Activated T-helper 17 cell treated with anti-CD3 and anti-CD28 coated beads, Interleukin-2, amount 50 U/mL, for 72 hours (primary cell): ENCODE data around the gene VEZT. TPM values are rescaled to one million over a fixed set of nuclear protein-coding genes. Genes with fewer than 3 reads are reported as not detected.
"Not testable (repeated sequence)": the region's sequence is repeated elsewhere in the genome, so short reads cannot be mapped to it uniquely, and the experiment has no call there.

ENCODE experiments used
- ATAC-seq: fragments of 150-1000 bp; cut with Tn5 transposase; replicated peaks from 2 replicates; pipeline ENCODE4 v1.10.0; 2021; ENCODE audit warnings: mild to moderate bottlenecking, moderate library complexity
- H3K27ac Mint-ChIP-seq: one replicate; pipeline ENCODE4 v1.8.0; 2022; ENCODE audit warnings: mixed read lengths
- H3K27me3 Mint-ChIP-seq: one replicate; pipeline ENCODE4 v1.8.0; 2022; ENCODE audit warnings: mixed read lengths
- H3K36me3 Mint-ChIP-seq: one replicate; pipeline ENCODE4 v1.8.0; 2022; ENCODE audit warnings: low read depth, mild to moderate bottlenecking, mixed read lengths
- H3K4me1 Mint-ChIP-seq: one replicate; pipeline ENCODE4 v1.8.0; 2022; ENCODE audit warnings: mixed read lengths
- H3K4me3 Mint-ChIP-seq: one replicate; pipeline ENCODE4 v1.8.0; 2022; ENCODE audit warnings: mild to moderate bottlenecking, mixed read lengths
- H3K9me3 Mint-ChIP-seq: one replicate; pipeline ENCODE4 v1.8.0; 2022; ENCODE audit warnings: mixed read lengths
- total RNA-seq, 2 donors: library from RNA; stranded (reverse); gene quantifications; one replicate each; pipeline ENCODE4 v1.2.3, GENCODE V29; 2022

VEZT gene
- total RNA-seq, 2 donors from 2014 or later, result 42.9 to 49.3 TPM

GRCh38 chr12:95282266-95282665 is 64.7 kb downstream of the VEZT start:
- Mint-ChIP-seq H3K27ac (no peak overlapping the region), H3K9me3 (no peaks in the 10 kb centered on the region), H3K4me3 (no peak overlapping the region), H3K4me1 (no peaks in the 10 kb centered on the region), H3K36me3 (peaks cover 84% of the 10 kb centered on the region), H3K27me3 (no peaks in the 10 kb centered on the region)
- ATAC-seq, result no peak

- Mint-ChIP-seq H3K4me1 (no peaks in the 10 kb centered on the region), H3K27me3 (no peaks in the 10 kb centered on the region), H3K27ac (no peak overlapping the region), H3K4me3 (no peak overlapping the region), H3K36me3 (peaks cover 85% of the 10 kb centered on the region), H3K9me3 (no peaks in the 10 kb centered on the region)
- ATAC-seq, result no peak
Measured at GRCh38 chr12:95283371-95283770, 65.8 kb downstream of the VEZT start.

GRCh38 chr12:95286713-95287112 is 69.1 kb downstream of the VEZT start:
- Mint-ChIP-seq H3K27ac (no peak overlapping the region), H3K27me3 (no peaks in the 10 kb centered on the region), H3K4me3 (no peak overlapping the region), H3K36me3 (peaks cover 89% of the 10 kb centered on the region), H3K4me1 (no peaks in the 10 kb centered on the region), H3K9me3 (no peaks in the 10 kb centered on the region)
- no peak for ATAC-seq

GRCh38 chr12:95291501-95291900 is 73.9 kb downstream of the VEZT start:
- ATAC-seq, result no peak
- no peaks in the 10 kb centered on the region for H3K9me3 Mint-ChIP-seq
- H3K4me3 Mint-ChIP-seq, result no peak overlapping the region
- H3K27me3 Mint-ChIP-seq, result no peaks in the 10 kb centered on the region
- peaks cover 87% of the 10 kb centered on the region for H3K36me3 Mint-ChIP-seq
- H3K4me1 Mint-ChIP-seq, result no peaks in the 10 kb centered on the region
- H3K27ac Mint-ChIP-seq, result no peak overlapping the region

GRCh38 chr12:95298916-95299315 is 81.3 kb downstream of the VEZT start:
- ATAC-seq, result no peak
- H3K27ac Mint-ChIP-seq, result no peak overlapping the region
- H3K9me3 Mint-ChIP-seq, result no peaks in the 10 kb centered on the region
- H3K27me3 Mint-ChIP-seq, result no peaks in the 10 kb centered on the region
- H3K36me3 Mint-ChIP-seq, result peaks cover 83% of the 10 kb centered on the region
- H3K4me1 Mint-ChIP-seq, result no peaks in the 10 kb centered on the region
- no peak overlapping the region for H3K4me3 Mint-ChIP-seq

GRCh38 chr12:95300286-95300685 is 82.7 kb downstream of the VEZT start:
- H3K9me3 Mint-ChIP-seq, result no peaks in the 10 kb centered on the region
- no peak overlapping the region for H3K4me3 Mint-ChIP-seq
- peaks cover 80% of the 10 kb centered on the region for H3K36me3 Mint-ChIP-seq
- no peak for ATAC-seq
- no peaks in the 10 kb centered on the region for H3K27me3 Mint-ChIP-seq
- no peak overlapping the region for H3K27ac Mint-ChIP-seq
- H3K4me1 Mint-ChIP-seq, result no peaks in the 10 kb centered on the region

GRCh38 chr12:95303476-95303875 is 85.9 kb downstream of the VEZT start:
- H3K4me1 Mint-ChIP-seq, result no peaks in the 10 kb centered on the region
- peaks cover 67% of the 10 kb centered on the region for H3K36me3 Mint-ChIP-seq
- H3K4me3 Mint-ChIP-seq, result no peak overlapping the region
- H3K27me3 Mint-ChIP-seq, result no peaks in the 10 kb centered on the region
- H3K9me3 Mint-ChIP-seq, result no peaks in the 10 kb centered on the region
- no peak for ATAC-seq
- H3K27ac Mint-ChIP-seq, result no peak overlapping the region

- H3K4me1 Mint-ChIP-seq, result no peaks in the 10 kb centered on the region
- no peaks in the 10 kb centered on the region for H3K27me3 Mint-ChIP-seq
- ATAC-seq, result no peak
- no peak overlapping the region for H3K4me3 Mint-ChIP-seq
- no peak overlapping the region for H3K27ac Mint-ChIP-seq
- peaks cover 64% of the 10 kb centered on the region for H3K36me3 Mint-ChIP-seq
- no peaks in the 10 kb centered on the region for H3K9me3 Mint-ChIP-seq
Measured at GRCh38 chr12:95304673-95305198, 87.1 kb downstream of the VEZT start.

- Mint-ChIP-seq H3K4me3 (no peak overlapping the region), H3K4me1 (no peaks in the 10 kb centered on the region), H3K27ac (no peak overlapping the region), H3K9me3 (no peaks in the 10 kb centered on the region), H3K27me3 (no peaks in the 10 kb centered on the region), H3K36me3 (peaks cover 15% of the 10 kb centered on the region)
- ATAC-seq, result no peak
Measured at GRCh38 chr12:95312656-95313055, 95.0 kb downstream of the VEZT start.

- not testable (repeated sequence) for H3K27ac Mint-ChIP-seq, H3K9me3 Mint-ChIP-seq, ATAC-seq, H3K27me3 Mint-ChIP-seq, H3K4me3 Mint-ChIP-seq, H3K4me1 Mint-ChIP-seq, H3K36me3 Mint-ChIP-seq
Measured at GRCh38 chr12:95314756-95315155, 97.1 kb downstream of the VEZT start.

GRCh38 chr12:95316798-95317197 is 99.2 kb downstream of the VEZT start:
- Mint-ChIP-seq H3K4me3 (no peak overlapping the region), H3K9me3 (no peaks in the 10 kb centered on the region), H3K4me1 (no peaks in the 10 kb centered on the region), H3K27me3 (no peaks in the 10 kb centered on the region), H3K27ac (no peak overlapping the region), H3K36me3 (no peaks in the 10 kb centered on the region)
- ATAC-seq, result no peak

GRCh38 chr12:95318071-95318545 is 100.5 kb downstream of the VEZT start:
- no peaks in the 10 kb centered on the region for H3K4me1 Mint-ChIP-seq
- H3K9me3 Mint-ChIP-seq, result no peaks in the 10 kb centered on the region
- no peaks in the 10 kb centered on the region for H3K36me3 Mint-ChIP-seq
- H3K27ac Mint-ChIP-seq, result no peak overlapping the region
- no peak overlapping the region for H3K4me3 Mint-ChIP-seq
- no peak for ATAC-seq
- no peaks in the 10 kb centered on the region for H3K27me3 Mint-ChIP-seq

GRCh38 chr12:95319694-95320331 is 102.2 kb downstream of the VEZT start:
- Mint-ChIP-seq H3K36me3 (no peaks in the 10 kb centered on the region), H3K9me3 (no peaks in the 10 kb centered on the region), H3K4me3 (no peak overlapping the region), H3K27me3 (no peaks in the 10 kb centered on the region), H3K4me1 (no peaks in the 10 kb centered on the region), H3K27ac (no peak overlapping the region)
- ATAC-seq, result no peak

GRCh38 chr12:95321516-95322246 is 104.1 kb downstream of the VEZT start:
- Mint-ChIP-seq H3K27ac (no peak overlapping the region), H3K36me3 (no peaks in the 10 kb centered on the region), H3K27me3 (no peaks in the 10 kb centered on the region), H3K4me3 (no peak overlapping the region), H3K9me3 (no peaks in the 10 kb centered on the region), H3K4me1 (no peaks in the 10 kb centered on the region)
- ATAC-seq, result no peak

GRCh38 chr12:95322326-95322725 is 104.7 kb downstream of the VEZT start:
- Mint-ChIP-seq H3K36me3 (no peaks in the 10 kb centered on the region), H3K9me3 (no peaks in the 10 kb centered on the region), H3K4me3 (no peak overlapping the region), H3K27ac (no peak overlapping the region), H3K4me1 (no peaks in the 10 kb centered on the region), H3K27me3 (no peaks in the 10 kb centered on the region)
- ATAC-seq, result no peak
